Endothelial cell (in vitro differentiated cells): ENCODE results near the gene CYP4X1. TPM values are rescaled to one million over a fixed set of nuclear protein-coding genes. Genes with fewer than 3 reads are reported as not detected.
"Not testable (repeated sequence)": the region's sequence is repeated elsewhere in the genome, so short reads cannot be mapped to it uniquely, and the experiment has no call there.

Experiments
- DNase-seq: peaks from one replicate; pipeline ENCODE4 v3.0.0; 2021; ENCODE audit warnings: low spot score
- H3K27ac Mint-ChIP-seq: one replicate; pipeline ENCODE4 v1.8.0; 2021; ENCODE audit warnings: mixed read lengths, inconsistent platforms; ENCODE audit not compliant: unreplicated experiment
- H3K27me3 Mint-ChIP-seq: one replicate; pipeline ENCODE4 v1.8.0; 2021; ENCODE audit warnings: mild to moderate bottlenecking, moderate library complexity, mixed read lengths, inconsistent platforms; ENCODE audit not compliant: unreplicated experiment
- H3K36me3 Mint-ChIP-seq: one replicate; pipeline ENCODE4 v1.8.0; 2021; ENCODE audit warnings: mild to moderate bottlenecking, low read depth, mixed read lengths, inconsistent platforms; ENCODE audit not compliant: unreplicated experiment
- H3K4me1 Mint-ChIP-seq: one replicate; pipeline ENCODE4 v1.8.0; 2021; ENCODE audit warnings: mild to moderate bottlenecking, mixed read lengths, inconsistent platforms; ENCODE audit not compliant: unreplicated experiment
- H3K4me3 Mint-ChIP-seq: one replicate; pipeline ENCODE4 v1.8.0; 2021; ENCODE audit warnings: mild to moderate bottlenecking, mixed read lengths, inconsistent platforms; ENCODE audit not compliant: unreplicated experiment
- H3K9me3 Mint-ChIP-seq: one replicate; pipeline ENCODE4 v1.8.0; 2021; ENCODE audit warnings: mixed read lengths, inconsistent platforms; ENCODE audit not compliant: unreplicated experiment
- CTCF ChIP-seq: fragments of 200-600 bp; sonication (generic); IDR thresholded peaks from one replicate; pipeline ENCODE4 v1.5.0; 2021; ENCODE audit warnings: antibody characterized with exemption; ENCODE audit not compliant: unreplicated experiment
- total RNA-seq: library from RNA; stranded (reverse); fragmentation: NEBNext Ultra II Directional; extraction: Animal tissue kit (Norgen Biotek cat#: 25700); gene quantifications from one replicate; pipeline ENCODE4 v1.2.1, GENCODE V29; 2021; ENCODE audit not compliant: unreplicated experiment

Gene CYP4X1
- total RNA-seq, 1 donor from 2014 or later = 0.23 TPM

- no peak for DNase-seq
- Mint-ChIP-seq H3K9me3 (no peaks in the 10 kb centered on the region), H3K27me3 (peaks cover 5% of the 10 kb centered on the region), H3K4me1 (peaks cover 9% of the 10 kb centered on the region), H3K27ac (no peak overlapping the region), H3K36me3 (no peaks in the 10 kb centered on the region), H3K4me3 (no peak overlapping the region)
- TF ChIP-seq CTCF = no peak
These were observed 8.1 kb downstream of the CYP4X1 start for GRCh38 chr1:47031585-47031984.

- no peaks in the 10 kb centered on the region for H3K9me3 Mint-ChIP-seq
- no peaks in the 10 kb centered on the region for H3K4me1 Mint-ChIP-seq
- peaks cover 1% of the 10 kb centered on the region for H3K27me3 Mint-ChIP-seq
These were observed 13.3 kb downstream of the CYP4X1 start for GRCh38 chr1:47036764-47037163.

GRCh38 chr1:47059376-47059775 is 35.9 kb downstream of the CYP4X1 start:
- DNase-seq = no peak
- Mint-ChIP-seq H3K36me3 (no peaks in the 10 kb centered on the region), H3K9me3 (no peaks in the 10 kb centered on the region), H3K27ac (no peak overlapping the region), H3K4me3 (no peak overlapping the region), H3K4me1 (no peaks in the 10 kb centered on the region), H3K27me3 (peaks cover 2% of the 10 kb centered on the region)
- no peak for TF ChIP-seq CTCF

More at GRCh38 chr1:47036764-47037163, 13.3 kb downstream of the CYP4X1 start:
- H3K36me3 Mint-ChIP-seq = no peaks in the 10 kb centered on the region
- H3K4me3 Mint-ChIP-seq = no peak overlapping the region
- no peak for DNase-seq
- TF ChIP-seq CTCF = no peak
- no peak overlapping the region for H3K27ac Mint-ChIP-seq

GRCh38 chr1:47067097-47067594 is 43.7 kb downstream of the CYP4X1 start, which contains the start of gene CYP4Z1:
TSS of gene CYP4Z1 (plus strand) at chr1:47067231. CDS start at chr1:47067491, 260 bp downstream.
- H3K4me3 Mint-ChIP-seq = no peak within 1 kb of the TSS
- no peaks in the 10 kb centered on the region for H3K27me3 Mint-ChIP-seq

GRCh38 chr1:47069080-47069479 is 45.6 kb downstream of the CYP4X1 start:
- not testable (repeated sequence) for H3K4me3 Mint-ChIP-seq, H3K9me3 Mint-ChIP-seq, H3K27me3 Mint-ChIP-seq, H3K27ac Mint-ChIP-seq, DNase-seq, H3K4me1 Mint-ChIP-seq, H3K36me3 Mint-ChIP-seq

More at GRCh38 chr1:47067097-47067594, 43.7 kb downstream of the CYP4X1 start, which contains the start of gene CYP4Z1:
- Mint-ChIP-seq H3K9me3 (no peaks in the 10 kb centered on the region), H3K27ac (no peak within 1 kb of the TSS), H3K36me3 (no peaks in the 10 kb centered on the region), H3K4me1 (no peaks in the 10 kb centered on the region)
- DNase-seq = no peak
- TF ChIP-seq CTCF = no peak

GRCh38 chr1:47069509-47069908 is 46.0 kb downstream of the CYP4X1 start:
- not testable (repeated sequence) for H3K36me3 Mint-ChIP-seq, DNase-seq, H3K9me3 Mint-ChIP-seq, H3K4me3 Mint-ChIP-seq, H3K27me3 Mint-ChIP-seq, H3K4me1 Mint-ChIP-seq, H3K27ac Mint-ChIP-seq
